GM18505 (cell line): ENCODE measurements around the gene GMDS.

ENCODE experiments used
- ATAC-seq: cut with Tn5 transposase; IDR thresholded peaks from one replicate; pipeline ENCODE4 v1.9.1; 2021; ENCODE audit not compliant: unreplicated experiment
- POLR2A ChIP-seq: IDR thresholded peaks from 4 replicates; pipeline ENCODE4 v1.6.1; 2011; ENCODE audit warnings: borderline replicate concordance; ENCODE audit not compliant: insufficient read depth, insufficient read length; ENCODE audit errors: extremely low read depth

The GMDS gene

GRCh38 chr6:1984346-1984994 is 260.9 kb downstream of the GMDS start:
- no peak for ATAC-seq
- no peak for TF ChIP-seq POLR2A

- ATAC-seq: no peak
- TF ChIP-seq POLR2A: no peak
Observed at GRCh38 chr6:1983850-1984249, 261.6 kb downstream of the GMDS start.

- ATAC-seq: no peak
- no peak for TF ChIP-seq POLR2A
Observed at GRCh38 chr6:1972962-1973361, 272.4 kb downstream of the GMDS start.

- ATAC-seq: no peak
- no peak for TF ChIP-seq POLR2A
Observed at GRCh38 chr6:1971612-1972011, 273.8 kb downstream of the GMDS start.

- no peak for ATAC-seq
- TF ChIP-seq POLR2A: no peak
Observed at GRCh38 chr6:1970151-1970561, 275.2 kb downstream of the GMDS start.

- ATAC-seq: no peak
- no peak for TF ChIP-seq POLR2A
Observed at GRCh38 chr6:1966713-1967112, 278.7 kb downstream of the GMDS start.

- ATAC-seq: no peak
- TF ChIP-seq POLR2A: no peak
Observed at GRCh38 chr6:1965596-1966224, 279.7 kb downstream of the GMDS start.

GRCh38 chr6:1963596-1963995 is 281.8 kb downstream of the GMDS start:
- no peak for TF ChIP-seq POLR2A
- no peak for ATAC-seq

- ATAC-seq: no peak
- no peak for TF ChIP-seq POLR2A
Observed at GRCh38 chr6:1962201-1962600, 283.2 kb downstream of the GMDS start.

- no peak for TF ChIP-seq POLR2A
- no peak for ATAC-seq
Observed at GRCh38 chr6:1960486-1961142, 284.8 kb downstream of the GMDS start.

- no peak for TF ChIP-seq POLR2A
- ATAC-seq: no peak
Observed at GRCh38 chr6:1958257-1958656, 287.1 kb downstream of the GMDS start.

- no peak for TF ChIP-seq POLR2A
- ATAC-seq: no peak
Observed at GRCh38 chr6:1957746-1958145, 287.7 kb downstream of the GMDS start.

GRCh38 chr6:1952740-1953360 is 292.6 kb downstream of the GMDS start:
- no peak for TF ChIP-seq POLR2A
- no peak for ATAC-seq

GRCh38 chr6:1950631-1951030 is 294.8 kb downstream of the GMDS start:
- ATAC-seq: no peak
- no peak for TF ChIP-seq POLR2A
